Measurements from ENCODE around the gene TBL1X.
"Not testable (repeated sequence)": the region's sequence is repeated elsewhere in the genome, so short reads cannot be mapped to it uniquely, and the experiment has no call there.

TBL1X gene

GRCh38 chrX:9442056-9442455 lies 22.8 kb upstream of the TBL1X start:
- DNase-seq (ENCODE audit: low read depth), result no peak
- H3K4me3 ChIP-seq (ENCODE audit: low read depth, low read length), result no peak overlapping the region
- no peak for TF ChIP-seq CTCF (conservative IDR thresholded peaks at IDR 0.05; ENCODE audit: low read depth, low read length)

- no peak overlapping the region for H3K4me3 ChIP-seq (ENCODE audit: low read depth, low read length)
- TF ChIP-seq CTCF (conservative IDR thresholded peaks at IDR 0.05; ENCODE audit: low read depth, low read length), result no peak
- no peak for DNase-seq (ENCODE audit: low read depth)
Measured at GRCh38 chrX:9443327-9443726, 21.5 kb upstream of the TBL1X start.

- no peak for DNase-seq (ENCODE audit: low read depth)
- H3K4me3 ChIP-seq (ENCODE audit: low read depth, low read length), result no peak overlapping the region
- TF ChIP-seq CTCF (conservative IDR thresholded peaks at IDR 0.05; ENCODE audit: low read depth, low read length), result no peak
Measured at GRCh38 chrX:9447906-9448305, 17.0 kb upstream of the TBL1X start.

- no peak for DNase-seq (ENCODE audit: low read depth)
- no peak for TF ChIP-seq CTCF (conservative IDR thresholded peaks at IDR 0.05; ENCODE audit: low read depth, low read length)
Measured at GRCh38 chrX:9456250-9457074, 8.4 kb upstream of the TBL1X start.

GRCh38 chrX:9458034-9458433 lies 6.8 kb upstream of the TBL1X start:
- not testable (repeated sequence) for H3K4me3 ChIP-seq (ENCODE audit: low read depth, low read length); DNase-seq (ENCODE audit: low read depth)

More at GRCh38 chrX:9456250-9457074, 8.4 kb upstream of the TBL1X start:
- no peak overlapping the region for H3K4me3 ChIP-seq (ENCODE audit: low read depth, low read length)

- H3K4me3 ChIP-seq (ENCODE audit: low read depth, low read length), result no peak overlapping the region
- no peak for DNase-seq (ENCODE audit: low read depth)
- TF ChIP-seq CTCF (conservative IDR thresholded peaks at IDR 0.05; ENCODE audit: low read depth, low read length), result no peak
Measured at GRCh38 chrX:9458516-9459078, 6.3 kb upstream of the TBL1X start.

GRCh38 chrX:9459186-9459748 lies 5.6 kb upstream of the TBL1X start:
- no peak for DNase-seq (ENCODE audit: low read depth)
- TF ChIP-seq CTCF (conservative IDR thresholded peaks at IDR 0.05; ENCODE audit: low read depth, low read length), result no peak
- H3K4me3 ChIP-seq (ENCODE audit: low read depth, low read length), result no peak overlapping the region

All from choroid plexus epithelial cell (primary cell).